Thymus (tissue), 11 donors: ENCODE data around the gene ASCC1. TPM values are rescaled to one million over a fixed set of nuclear protein-coding genes. Genes with fewer than 3 reads are reported as not detected.
A peak's percentile ranks its signal among the peaks of the same experiment; 100 is the strongest.
"Not testable (repeated sequence)": the region's sequence is repeated elsewhere in the genome, so short reads cannot be mapped to it uniquely, and the experiment has no call there.

ENCODE experiments used
- DNase-seq, 9 donors: peaks; one replicate each; pipeline ENCODE4 v3.0.0-alpha.2; 2013; ENCODE audit warnings: low spot score in 9 of 9, low read depth in 6 of 9, missing footprints in 1 of 9
- H3K27ac ChIP-seq, 2 donors: one replicate each; pipeline ENCODE4 v1.5.1; 2013; ENCODE audit warnings: control low read depth in 1 of 2, low read depth in 1 of 2, low read length in 1 of 2, mild to moderate bottlenecking in 1 of 2, moderate library complexity in 1 of 2
- H3K27me3 ChIP-seq, 2 donors: one replicate each; pipeline ENCODE4 v1.5.1; 2013; ENCODE audit warnings: low read length in 1 of 2; ENCODE audit not compliant: control insufficient read depth in 2 of 2, insufficient read depth in 1 of 2
- H3K36me3 ChIP-seq, 2 donors: one replicate each; pipeline ENCODE4 v1.5.1; 2013; ENCODE audit warnings: low read length in 1 of 2, mild to moderate bottlenecking in 1 of 2, moderate library complexity in 1 of 2; ENCODE audit not compliant: control insufficient read depth in 2 of 2, insufficient read depth in 2 of 2
- H3K4me1 ChIP-seq, 2 donors: one replicate each; pipeline ENCODE4 v1.5.1; 2013; ENCODE audit warnings: low read length in 2 of 2; ENCODE audit not compliant: control insufficient read depth in 2 of 2, insufficient read depth in 2 of 2
- H3K4me3 ChIP-seq, 2 donors: one replicate each; pipeline ENCODE4 v1.5.1; 2013; ENCODE audit warnings: low read length in 2 of 2, control low read depth in 1 of 2, mild to moderate bottlenecking in 1 of 2
- H3K9me3 ChIP-seq, 2 donors: one replicate each; pipeline ENCODE4 v1.5.1; 2013; ENCODE audit warnings: low read length in 1 of 2, mild to moderate bottlenecking in 1 of 2; ENCODE audit not compliant: control insufficient read depth in 2 of 2, insufficient read depth in 1 of 2
- WGBS: extraction: QIAGEN DNeasy Blood & Tissue Kit; methylation state at CpG from one replicate; pipeline ENCODE4 v1.1.7; 2013; 5-methylcytosine and 5-hydroxymethylcytosine counted together
- polyA plus RNA-seq: library from polyadenylated mRNA; stranded (reverse); fragments of 200-250 nt; gene quantifications from one replicate; pipeline ENCODE4 v1.2.3, GENCODE V29; 2013
- total RNA-seq: library from RNA; stranded (reverse); fragments of 120-200 nt; gene quantifications from one replicate; pipeline ENCODE4 v1.2.4, GENCODE V29; 2013
- donor health status: healthy.

ASCC1 gene
- total and polyA plus RNA-seq, 2 donors: 22.1 to 29.7 TPM

GRCh38 chr10:72251635-72252034 lies 35.6 kb upstream of the ASCC1 start:
- Histone ChIP-seq H3K4me3 (no peak overlapping the region), H3K27ac (no peak overlapping the region), H3K27me3 (no peaks in the 10 kb centered on the region), H3K9me3 (no peaks in the 10 kb centered on the region), H3K4me1 (peaks cover 70 to 80% of the 10 kb centered on the region in 2 donors), H3K36me3 (no peaks in the 10 kb centered on the region)
- no peak for DNase-seq
- WGBS: 98% methylated on average over 6 of the region's 6 CpGs

GRCh38 chr10:72250666-72251065 lies 34.6 kb upstream of the ASCC1 start:
- Histone ChIP-seq H3K9me3 (no peaks in the 10 kb centered on the region), H3K4me3 (no peak overlapping the region), H3K27me3 (no peaks in the 10 kb centered on the region), H3K36me3 (no peaks in the 10 kb centered on the region), H3K4me1 (peaks cover 70 to 79% of the 10 kb centered on the region in 2 donors), H3K27ac (peak overlapping the region in 1 of 2 donors; percentile 74)
- WGBS: 100% methylated on average over 1 of the region's 1 CpG
- DNase-seq: no peak

DNA sequence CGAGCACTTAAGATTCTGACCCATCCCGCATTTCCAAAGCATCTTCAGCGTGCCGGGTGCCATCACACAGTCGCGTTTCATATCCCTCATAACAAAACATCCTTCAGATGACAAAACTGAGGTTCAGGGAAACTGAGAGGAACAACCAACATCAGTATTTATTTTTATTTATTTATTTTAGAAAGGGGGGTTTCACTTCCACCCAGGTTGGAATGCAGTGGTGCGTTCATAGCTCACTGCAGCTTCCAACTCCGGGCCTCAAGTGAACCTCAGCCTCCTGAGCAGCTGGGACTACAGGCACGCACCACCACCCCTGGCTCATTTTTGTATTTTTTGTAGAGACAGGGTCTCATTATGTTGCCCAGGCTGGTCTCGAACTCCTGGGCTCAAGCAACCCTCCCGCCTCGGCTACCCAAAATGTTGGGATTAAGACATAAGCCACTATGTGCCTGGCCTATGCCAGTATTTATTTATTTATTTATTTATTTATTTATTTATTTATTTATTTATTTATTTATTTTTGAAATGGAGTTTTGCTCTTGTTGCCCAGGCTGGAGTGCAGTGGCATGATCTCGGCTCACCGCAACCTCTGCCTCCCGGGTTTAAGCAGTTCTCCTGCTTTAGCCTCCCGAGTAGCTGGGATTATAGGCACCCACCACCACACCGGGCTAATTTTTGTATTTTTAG lies 33.2 kb upstream of the ASCC1 start:
- Histone ChIP-seq H3K27ac (peak overlapping the region; percentile 96 to 99), H3K4me3 (peak overlapping the region; percentile 3 to 41), H3K4me1 (peaks cover 71 to 79% of the 10 kb centered on the region in 2 donors)
- WGBS: 92% methylated on average over 17 of the region's 17 CpGs
- H3K27me3 ChIP-seq, DNase-seq, H3K9me3 ChIP-seq, H3K36me3 ChIP-seq: not testable (repeated sequence)

GRCh38 chr10:72248468-72249151 lies 32.5 kb upstream of the ASCC1 start:
- Histone ChIP-seq H3K9me3 (no peaks in the 10 kb centered on the region), H3K4me3 (peak overlapping the region; percentile 41 to 46), H3K27me3 (no peaks in the 10 kb centered on the region), H3K4me1 (peaks cover 71 to 79% of the 10 kb centered on the region in 2 donors), H3K36me3 (no peaks in the 10 kb centered on the region), H3K27ac (peak overlapping the region; percentile 96 to 99)
- DNase-seq: peak; percentile 71 to 94 (median 86)
- WGBS: 1% methylated on average over 10 of the region's 10 CpGs

DNA sequence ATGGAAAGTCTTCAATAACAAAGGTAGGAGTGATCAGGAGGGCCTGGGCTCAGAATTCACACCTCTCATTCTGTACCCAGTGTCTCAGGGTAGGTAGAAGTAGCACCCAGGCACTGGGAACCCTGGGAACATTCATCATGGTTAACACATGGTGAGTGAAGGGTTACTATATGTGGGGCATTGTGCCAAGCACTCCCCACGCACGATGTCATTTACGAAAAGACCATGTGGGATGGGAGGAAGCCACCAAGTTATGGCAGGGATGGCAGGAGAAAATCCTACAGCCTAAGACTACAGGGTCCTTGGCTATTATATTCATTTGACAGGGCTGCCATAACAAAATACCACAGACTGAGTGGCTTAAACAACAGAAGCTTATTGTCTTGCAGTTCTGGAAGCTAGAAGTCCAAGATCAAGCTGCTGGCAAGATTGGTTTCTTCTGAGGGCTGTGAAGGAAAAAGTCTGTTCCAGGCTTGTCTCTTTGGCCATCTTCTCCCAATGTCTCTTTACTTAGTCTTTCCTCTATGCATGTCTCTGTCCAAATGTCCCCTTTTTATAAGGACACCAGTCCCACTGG lies 30.0 kb upstream of the ASCC1 start:
- H3K9me3 ChIP-seq: no peaks in the 10 kb centered on the region
- H3K27ac ChIP-seq: peak overlapping the region in 1 of 2 donors; percentile 89
- DNase-seq: no peak
- H3K4me1 ChIP-seq: peaks cover 63 to 71% of the 10 kb centered on the region in 2 donors
- H3K36me3 ChIP-seq: no peaks in the 10 kb centered on the region
- no peaks in the 10 kb centered on the region for H3K27me3 ChIP-seq
- H3K4me3 ChIP-seq: peak overlapping the region in 1 of 2 donors; percentile 9
- 70% methylated on average over 3 of the region's 3 CpGs for WGBS

GRCh38 chr10:72244573-72245038 lies 28.5 kb upstream of the ASCC1 start:
- peak overlapping the region in 1 of 2 donors; percentile 22 for H3K27ac ChIP-seq
- H3K9me3 ChIP-seq: no peaks in the 10 kb centered on the region
- DNase-seq: no peak
- H3K4me1 ChIP-seq: peaks cover 50 to 61% of the 10 kb centered on the region in 2 donors
- H3K36me3 ChIP-seq: peaks cover 0 to 3% of the 10 kb centered on the region in 2 donors
- H3K4me3 ChIP-seq: no peak overlapping the region
- 73% methylated on average over 5 of the region's 5 CpGs for WGBS
- no peaks in the 10 kb centered on the region for H3K27me3 ChIP-seq

DNA sequence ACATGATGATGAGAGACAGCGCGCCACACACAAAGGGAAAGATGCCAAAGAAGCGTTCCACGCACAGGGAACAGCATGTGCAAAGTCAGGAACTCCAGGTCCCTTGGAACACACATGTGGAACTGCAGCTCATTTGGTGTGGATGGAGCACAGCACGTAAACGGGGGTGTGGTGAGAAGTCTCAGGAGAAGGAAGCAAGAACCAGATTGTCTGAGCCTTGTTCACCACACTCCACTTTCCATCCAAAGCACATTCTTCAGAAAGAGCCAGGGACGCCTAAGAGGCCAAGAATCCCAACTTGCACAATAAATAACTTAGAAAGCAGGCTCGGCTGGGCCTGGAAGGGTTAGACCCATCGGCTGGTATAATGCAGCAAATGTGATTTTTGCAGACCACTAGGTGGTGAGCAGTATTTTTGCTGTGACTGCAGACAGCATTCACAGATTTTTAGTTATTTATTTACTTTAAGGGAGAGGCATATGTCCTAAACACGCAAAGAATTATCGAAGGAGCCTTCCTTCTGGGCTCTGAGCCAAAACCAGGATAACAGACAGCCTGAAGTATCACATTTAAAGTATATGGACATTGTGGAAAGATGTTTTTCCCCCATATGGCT lies 27.9 kb upstream of the ASCC1 start:
- no peak for DNase-seq
- Histone ChIP-seq H3K36me3 (peaks cover 0 to 5% of the 10 kb centered on the region in 2 donors), H3K4me3 (no peak overlapping the region), H3K9me3 (no peaks in the 10 kb centered on the region), H3K27ac (peak overlapping the region in 1 of 2 donors; percentile 72), H3K27me3 (no peaks in the 10 kb centered on the region), H3K4me1 (peaks cover 45 to 55% of the 10 kb centered on the region in 2 donors)
- WGBS: 93% methylated on average over 11 of the region's 11 CpGs

GRCh38 chr10:72242675-72243074 lies 26.6 kb upstream of the ASCC1 start:
- H3K4me3 ChIP-seq: no peak overlapping the region
- peaks cover 4 to 5% of the 10 kb centered on the region in 2 donors for H3K36me3 ChIP-seq
- no peak for DNase-seq
- no peak overlapping the region for H3K27ac ChIP-seq
- 94% methylated on average over 4 of the region's 4 CpGs for WGBS
- H3K4me1 ChIP-seq: peaks cover 42 to 43% of the 10 kb centered on the region in 2 donors
- H3K27me3 ChIP-seq: no peaks in the 10 kb centered on the region
- no peaks in the 10 kb centered on the region for H3K9me3 ChIP-seq
